GM12878 (cell line): ENCODE measurements around the gene PXMP4. TPM values are rescaled to one million over a fixed set of nuclear protein-coding genes. Genes with fewer than 3 reads are reported as not detected.

Experiments used
- ASH2L ChIP-seq: fragments of 300-600, 200-600 bp; sonication (generic); IDR thresholded peaks from 2 replicates; pipeline ENCODE4 v1.6.1; 2017; ENCODE audit warnings: low read depth, mild to moderate bottlenecking, borderline replicate concordance
- ATF2 ChIP-seq: IDR thresholded peaks from 2 replicates; pipeline ENCODE4 v1.6.1; 2012; ENCODE audit warnings: low read length, inconsistent platforms
- ATF7 ChIP-seq: fragments of 450-650 bp; IDR thresholded peaks from 2 replicates; pipeline ENCODE4 v1.6.1; 2016; ENCODE audit warnings: low read depth, mild to moderate bottlenecking
- BRCA1 ChIP-seq: IDR thresholded peaks from 2 replicates; pipeline ENCODE4 v1.6.1; 2011; ENCODE audit warnings: low read depth, low read length, improper control_type of control experiment
- HDAC2 ChIP-seq: fragments of 200-600 bp; sonication (generic); IDR thresholded peaks from 2 replicates; pipeline ENCODE4 v1.6.1; 2017
- LARP7 ChIP-seq: fragments of 450-650 bp; IDR thresholded peaks from 2 replicates; pipeline ENCODE4 v1.6.1; 2017; ENCODE audit warnings: mild to moderate bottlenecking
- MYB ChIP-seq: fragments of 150-350 bp; IDR thresholded peaks from 2 replicates; pipeline ENCODE4 v1.6.1; 2014; ENCODE audit warnings: mild to moderate bottlenecking, low read depth, low read length, borderline replicate concordance
- NKRF ChIP-seq: fragments of 450-650 bp; conservative IDR thresholded peaks from 2 replicates; pipeline ENCODE4 v1.6.1; 2017; ENCODE audit warnings: mild to moderate bottlenecking, moderate library complexity
- NRF1 ChIP-seq: conservative IDR thresholded peaks from 2 replicates; pipeline ENCODE4 v1.6.1; 2011; ENCODE audit warnings: mild to moderate bottlenecking, low read depth, low read length, improper control_type of control experiment
- SP1 ChIP-seq: IDR thresholded peaks from one replicate; pipeline ENCODE4 v1.6.1; 2011; ENCODE audit warnings: low read depth, low read length
- SREBF1 ChIP-seq: IDR thresholded peaks from 2 replicates; pipeline ENCODE4 v1.6.1; 2012; ENCODE audit warnings: mild to moderate bottlenecking, low read length
- SRF ChIP-seq, 2 experiments: IDR thresholded peaks; 2 replicates each; pipeline ENCODE4 v1.6.1; 2011; ENCODE audit warnings: low read depth in 2 of 2, low read length in 2 of 2, mild to moderate bottlenecking in 1 of 2, moderate library complexity in 1 of 2
- TBL1XR1 ChIP-seq: IDR thresholded peaks from 2 replicates; pipeline ENCODE4 v1.6.1; 2012; ENCODE audit warnings: low read depth, low read length, improper control_type of control experiment
- TCF7 ChIP-seq: IDR thresholded peaks from 2 replicates; pipeline ENCODE4 v1.6.1; 2014; ENCODE audit warnings: antibody characterized with exemption, borderline replicate concordance
- YY1 ChIP-seq: IDR thresholded peaks from 2 replicates; pipeline ENCODE4 v1.6.1; 2011; ENCODE audit warnings: low read depth, mild to moderate bottlenecking, low read length
- ZNF274 ChIP-seq: IDR thresholded peaks from one replicate; pipeline ENCODE4 v1.8.0; 2011; ENCODE audit not compliant: insufficient read length, insufficient read depth
- polyA plus RNA-seq, 11 experiments: library from polyadenylated mRNA; depleted of rRNA in 4 of 11; unstranded in 6 of 11; stranded (reverse) in 5 of 11; fragments of >200 nt; fragmentation: Nextera tagmentation in 4 of 11; fragmentation: Illumina TruSeq in 1 of 11; extraction: Ambion mirVana in 4 of 11; extraction: Trizol in 1 of 11; gene quantifications; 1 replicate in 1 of 11; 2 replicates in 10 of 11; pipeline versions ENCODE4 v1.2.1 to v1.2.3, GENCODE V29; 2011 to 2016; ENCODE audit warnings: inconsistent platforms in 2 of 11, missing spikeins in 2 of 11, low read depth in 1 of 11
- total RNA-seq, 4 experiments: library from RNA; depleted of rRNA in 3 of 4; stranded (reverse); fragments of >200 nt in 3 of 4; fragmentation: Illumina TruSeq in 1 of 4; extraction: Trizol in 1 of 4; gene quantifications; 2 replicates each; pipeline versions ENCODE4 v1.2.1 to v1.2.3, GENCODE V29; 2013 to 2021
- TF ChIP-seq, protein P1 (sequence below): IDR thresholded peaks from 2 replicates; pipeline ENCODE4 v1.6.1; 2012; ENCODE audit warnings: improper control_type of control experiment, low read depth, low read length; ENCODE audit not compliant: insufficient replicate concordance

The PXMP4 gene
- total and polyA plus RNA-seq, 10 of the 15 experiments (the other 5 are each of a cell fraction or from before 2014, with no cell fraction given) = 3.6 to 19.2 (median 8.6) TPM

DNA sequence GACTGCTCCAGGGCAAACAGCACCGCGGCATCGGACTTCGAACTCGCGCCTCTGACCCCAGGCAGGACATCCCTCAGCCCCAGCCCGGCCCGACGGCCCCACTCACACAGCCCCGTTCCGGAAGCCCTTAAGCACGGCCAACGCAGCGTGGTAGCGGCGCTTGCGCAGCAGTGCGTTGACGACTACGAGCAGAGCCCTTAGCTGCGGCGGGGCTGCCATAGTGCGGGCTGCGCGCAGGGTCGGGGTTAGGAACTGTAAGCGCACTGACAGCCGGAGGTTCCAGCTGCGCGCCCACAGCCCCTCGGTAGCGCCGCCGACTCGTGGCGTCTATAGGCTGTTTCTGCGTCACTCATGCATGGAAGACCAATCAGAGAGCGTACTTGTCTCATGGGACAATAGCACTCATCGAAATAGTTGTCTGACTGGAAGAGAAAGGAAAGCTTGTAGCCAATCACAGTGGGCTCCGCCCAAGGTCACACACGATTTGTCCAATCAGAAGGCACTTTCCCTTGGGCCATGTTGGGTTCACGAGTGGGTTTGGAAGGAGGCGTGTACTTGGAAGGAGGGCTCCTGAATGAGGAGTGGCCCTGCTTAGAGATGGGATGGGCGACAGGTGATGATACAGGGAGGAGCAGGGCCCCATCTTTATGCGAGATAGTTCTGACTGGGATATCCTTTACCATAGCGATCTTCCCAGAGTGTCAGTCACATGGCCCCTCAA lies at the start of gene PXMP4 (continued):
- no peak for TF ChIP-seq MYB
- TF ChIP-seq LARP7 = peak; percentile 61; the same call in 1 of the 2 replicates
- peak; percentile 27 for TF ChIP-seq YY1
- TF ChIP-seq SP1 = peak; percentile 99
- TF ChIP-seq, protein P1, sequence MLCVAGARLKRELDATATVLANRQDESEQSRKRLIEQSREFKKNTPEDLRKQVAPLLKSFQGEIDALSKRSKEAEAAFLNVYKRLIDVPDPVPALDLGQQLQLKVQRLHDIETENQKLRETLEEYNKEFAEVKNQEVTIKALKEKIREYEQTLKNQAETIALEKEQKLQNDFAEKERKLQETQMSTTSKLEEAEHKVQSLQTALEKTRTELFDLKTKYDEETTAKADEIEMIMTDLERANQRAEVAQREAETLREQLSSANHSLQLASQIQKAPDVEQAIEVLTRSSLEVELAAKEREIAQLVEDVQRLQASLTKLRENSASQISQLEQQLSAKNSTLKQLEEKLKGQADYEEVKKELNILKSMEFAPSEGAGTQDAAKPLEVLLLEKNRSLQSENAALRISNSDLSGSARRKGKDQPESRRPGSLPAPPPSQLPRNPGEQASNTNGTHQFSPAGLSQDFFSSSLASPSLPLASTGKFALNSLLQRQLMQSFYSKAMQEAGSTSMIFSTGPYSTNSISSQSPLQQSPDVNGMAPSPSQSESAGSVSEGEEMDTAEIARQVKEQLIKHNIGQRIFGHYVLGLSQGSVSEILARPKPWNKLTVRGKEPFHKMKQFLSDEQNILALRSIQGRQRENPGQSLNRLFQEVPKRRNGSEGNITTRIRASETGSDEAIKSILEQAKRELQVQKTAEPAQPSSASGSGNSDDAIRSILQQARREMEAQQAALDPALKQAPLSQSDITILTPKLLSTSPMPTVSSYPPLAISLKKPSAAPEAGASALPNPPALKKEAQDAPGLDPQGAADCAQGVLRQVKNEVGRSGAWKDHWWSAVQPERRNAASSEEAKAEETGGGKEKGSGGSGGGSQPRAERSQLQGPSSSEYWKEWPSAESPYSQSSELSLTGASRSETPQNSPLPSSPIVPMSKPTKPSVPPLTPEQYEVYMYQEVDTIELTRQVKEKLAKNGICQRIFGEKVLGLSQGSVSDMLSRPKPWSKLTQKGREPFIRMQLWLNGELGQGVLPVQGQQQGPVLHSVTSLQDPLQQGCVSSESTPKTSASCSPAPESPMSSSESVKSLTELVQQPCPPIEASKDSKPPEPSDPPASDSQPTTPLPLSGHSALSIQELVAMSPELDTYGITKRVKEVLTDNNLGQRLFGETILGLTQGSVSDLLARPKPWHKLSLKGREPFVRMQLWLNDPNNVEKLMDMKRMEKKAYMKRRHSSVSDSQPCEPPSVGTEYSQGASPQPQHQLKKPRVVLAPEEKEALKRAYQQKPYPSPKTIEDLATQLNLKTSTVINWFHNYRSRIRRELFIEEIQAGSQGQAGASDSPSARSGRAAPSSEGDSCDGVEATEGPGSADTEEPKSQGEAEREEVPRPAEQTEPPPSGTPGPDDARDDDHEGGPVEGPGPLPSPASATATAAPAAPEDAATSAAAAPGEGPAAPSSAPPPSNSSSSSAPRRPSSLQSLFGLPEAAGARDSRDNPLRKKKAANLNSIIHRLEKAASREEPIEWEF = no peak
- TF ChIP-seq SREBF1 = no peak
- TF ChIP-seq ASH2L = no peak
- TF ChIP-seq TCF7 = no peak
- TF ChIP-seq SRF (IDR thresholded peaks at IDR 0.05; ENCODE audit: low read depth in 2 of 2, low read length in 2 of 2) = 0 out of 4 replicates have a peak, but pooled peaks of 1 of the 2 experiments have one; percentile 42
- TF ChIP-seq NRF1 = peak; percentile 41; the same call in 1 of the 2 replicates
- peak; percentile 64; the same call in 1 of the 2 replicates for TF ChIP-seq TBL1XR1
- TF ChIP-seq ATF2 = no peak
- no peak for TF ChIP-seq HDAC2
- TF ChIP-seq ATF7 = no peak; the same call in 1 of the 2 replicates
- TF ChIP-seq ZNF274 = no peak
- TF ChIP-seq BRCA1 = no peak
- peak; percentile 85 for TF ChIP-seq NKRF
